HepG2 (cell line): ENCODE measurements around the gene CDHR1. TPM values are rescaled to one million over a fixed set of nuclear protein-coding genes. Genes with fewer than 3 reads are reported as not detected.

ENCODE experiments used
- ATAC-seq: fragments of 200-7000 bp; cut with Tn5 transposase; 3 replicates; pipeline ENCODE4 v1.9.1; 2020; ENCODE audit warnings: mild to moderate bottlenecking, moderate library complexity
- BruUV-seq: library from RNA; stranded (reverse); fragments of 400-500 nt; replicated peaks from 2 replicates; lab custom pipeline; 2021; lab: Mats Ljungman, UMichigan
- CTCF ChIA-PET: fragments of 300-600 bp; formaldehyde crosslinking; extraction: SDS; loops from one replicate; lab custom pipeline; 2021; ENCODE audit warnings: low total read pairs, inconsistent platforms, low intra/inter-chr PET ratio; lab: Yijun Ruan, JAX
- POLR2A ChIA-PET: fragments of 350-600 bp; sonication (Branson Sonifier 250); formaldehyde crosslinking; loops from one replicate; lab custom pipeline; 2020; ENCODE audit warnings: antibody characterized with exemption, inconsistent platforms; lab: Yijun Ruan, JAX
- DNase-seq: peaks from one replicate; pipeline ENCODE4 v3.0.0-alpha.2; 2015; ENCODE audit warnings: low spot score
- FAIRE-seq: peaks from 3 replicates; lab custom pipeline; 2011; peaks lifted over from hg19 to GRCh38; lab: Jason Lieb, UNC
- H2AFZ ChIP-seq: one replicate; pipeline ENCODE4 v1.6.1; 2011; ENCODE audit warnings: low read length, inconsistent platforms
- H3K27ac ChIP-seq: fragments of 300-600 bp; 3 replicates; pipeline ENCODE4 v1.8.0; 2011; ENCODE audit warnings: mixed run types, mild to moderate bottlenecking, mixed read lengths, low read length, inconsistent platforms; ENCODE audit not compliant: insufficient read depth; ENCODE audit errors: extremely low read length
- H3K27me3 ChIP-seq, 2 experiments: fragments of 200-600 bp in 1 of 2; 2 replicates in 1 of 2; 3 replicates in 1 of 2; pipeline versions ENCODE4 v1.6.0 to v1.8.0; 2011; ENCODE audit warnings: low read length in 2 of 2, mild to moderate bottlenecking in 2 of 2, moderate library complexity in 2 of 2, inconsistent platforms in 1 of 2; ENCODE audit not compliant: insufficient read depth in 2 of 2, control insufficient read depth in 1 of 2
- H3K36me3 ChIP-seq, 2 experiments: fragments of 200-600 bp in 1 of 2; replicated peaks in 1 of 2; 2 replicates in 1 of 2; 3 replicates in 1 of 2; pipeline versions ENCODE4 v1.5.1 to v1.8.0; 2011; ENCODE audit warnings: low read length in 2 of 2, inconsistent platforms in 1 of 2; ENCODE audit not compliant: insufficient read depth in 2 of 2, control insufficient read depth in 1 of 2
- H3K4me1 ChIP-seq: 2 replicates; pipeline ENCODE4 v1.5.1; 2012; ENCODE audit warnings: low read length, inconsistent platforms; ENCODE audit not compliant: insufficient read depth
- H3K4me2 ChIP-seq: 2 replicates; pipeline ENCODE4 v1.6.0; 2011; ENCODE audit warnings: low read depth, low read length, inconsistent platforms
- H3K4me3 ChIP-seq, 3 experiments: fragments of 200-600 bp in 1 of 3; sonication (generic), shearing (Covaris generic) in 1 of 3; replicated peaks in 1 of 3; 2 replicates each; pipeline ENCODE4 v1.5.1; 2011 to 2016; ENCODE audit warnings: low read length in 3 of 3, inconsistent platforms in 2 of 3, low read depth in 2 of 3, mild to moderate bottlenecking in 2 of 3, control low read depth in 1 of 3, mixed read lengths in 1 of 3; ENCODE audit not compliant: insufficient read depth in 1 of 3
- H3K79me2 ChIP-seq: one replicate; pipeline ENCODE4 v1.6.1; 2011; ENCODE audit warnings: low read length, inconsistent platforms; ENCODE audit not compliant: insufficient read depth
- H3K9ac ChIP-seq: 2 replicates; pipeline ENCODE4 v1.6.0; 2011; ENCODE audit warnings: mild to moderate bottlenecking, low read depth, low read length, inconsistent platforms; ENCODE audit not compliant: insufficient read depth
- H3K9me3 ChIP-seq: 2 replicates; pipeline ENCODE4 v1.5.1; 2012; ENCODE audit warnings: mild to moderate bottlenecking, low read length
- H4K20me1 ChIP-seq: 2 replicates; pipeline ENCODE4 v1.6.0; 2011; ENCODE audit warnings: inconsistent platforms, mild to moderate bottlenecking, low read length, moderate library complexity; ENCODE audit not compliant: insufficient read depth
- CBX2 ChIP-seq, 2 experiments: fragments of 200-600 bp in 1 of 2; sonication (generic); formaldehyde crosslinking in 1 of 2; IDR thresholded peaks; 2 replicates each; pipeline versions ENCODE4 v1.7.0 to v1.8.1; 2018 to 2022; ENCODE audit warnings: low read depth in 2 of 2, low read length in 1 of 2, mild to moderate bottlenecking in 1 of 2, missing genetic modification reagents in 1 of 2
- CCDC6 ChIP-seq: sonication (generic); formaldehyde crosslinking; IDR thresholded peaks from 2 replicates; pipeline ENCODE4 v1.8.1; 2022; ENCODE audit warnings: mild to moderate bottlenecking, missing genetic modification reagents, moderate library complexity
- FIP1L1 ChIP-seq: fragments of 200-400 bp; formaldehyde crosslinking; IDR thresholded peaks from 2 replicates; pipeline ENCODE4 v1.6.1; 2018; ENCODE audit warnings: low read depth, mild to moderate bottlenecking, low read length, moderate library complexity, borderline replicate concordance; ENCODE audit not compliant: insufficient read depth
- HIC2 ChIP-seq: sonication (generic); formaldehyde crosslinking; IDR thresholded peaks from 2 replicates; pipeline ENCODE4 v1.9.0; 2022; ENCODE audit warnings: low read depth, missing genetic modification reagents
- HNRNPH1 ChIP-seq: fragments of 200-400 bp; formaldehyde crosslinking; optimal IDR thresholded peaks from 2 replicates; pipeline ENCODE3; 2017; ENCODE audit warnings: mild to moderate bottlenecking, low read depth, low read length
- IKZF4 ChIP-seq: sonication (generic); formaldehyde crosslinking; IDR thresholded peaks from 2 replicates; pipeline ENCODE4 v1.5.1; 2020; ENCODE audit warnings: borderline replicate concordance, mild to moderate bottlenecking, low read depth, missing genetic modification reagents; ENCODE audit errors: not compliant biosample characterization
- MBD4 ChIP-seq: IDR thresholded peaks from 2 replicates; pipeline ENCODE4 v1.6.1; 2012; ENCODE audit warnings: low read length, inconsistent platforms, borderline replicate concordance
- NFYB ChIP-seq: sonication (generic); formaldehyde crosslinking; IDR thresholded peaks from 2 replicates; pipeline ENCODE4 v1.4.0; 2020; ENCODE audit warnings: missing genetic modification reagents
- PRMT3 ChIP-seq: sonication (generic); formaldehyde crosslinking; IDR thresholded peaks from 2 replicates; pipeline ENCODE4 v1.8.1; 2022; ENCODE audit warnings: low read depth, mild to moderate bottlenecking, moderate library complexity, missing genetic modification reagents, borderline replicate concordance
- ZBTB2 ChIP-seq: sonication (generic); formaldehyde crosslinking; IDR thresholded peaks from 2 replicates; pipeline ENCODE4 v1.8.0; 2022; ENCODE audit warnings: low read depth, missing genetic modification reagents
- ZFP41 ChIP-seq: sonication (generic); formaldehyde crosslinking; IDR thresholded peaks from 2 replicates; pipeline ENCODE4 v1.4.0; 2020; ENCODE audit warnings: mild to moderate bottlenecking, missing genetic modification reagents, borderline replicate concordance
- ZNF354B ChIP-seq: sonication (generic); formaldehyde crosslinking; IDR thresholded peaks from 2 replicates; pipeline ENCODE4 v1.8.0; 2022; ENCODE audit warnings: mild to moderate bottlenecking, missing genetic modification reagents
- ZNF567 ChIP-seq: sonication (generic); formaldehyde crosslinking; IDR thresholded peaks from 2 replicates; pipeline ENCODE4 v1.8.1; 2023; ENCODE audit warnings: mild to moderate bottlenecking, missing genetic modification reagents, borderline replicate concordance
- ZSCAN30 ChIP-seq: sonication (generic); formaldehyde crosslinking; IDR thresholded peaks from 2 replicates; pipeline ENCODE4 v1.5.0; 2020; ENCODE audit warnings: mild to moderate bottlenecking, missing genetic modification reagents
- ZSCAN9 ChIP-seq: IDR thresholded peaks from 2 replicates; pipeline ENCODE4 v1.6.1; 2016; ENCODE audit warnings: borderline replicate concordance
- WGBS: methylation state at CpG from one replicate; pipeline ENCODE4 v1.1.6; 2017; ENCODE audit warnings: low lambda C conversion rate; 5-methylcytosine and 5-hydroxymethylcytosine counted together
- in situ Hi-C: cut with HindIII; loops from 2 replicates; pipeline ENCODE4 v1.10.0; 2017; ENCODE audit warnings: low pct_unique_long_range_greater_than_20kb; ENCODE audit not compliant: extremely low pct_ligation_motif_present
- intact Hi-C: fragments of 100-400 bp; cut with micrococcal nuclease; formaldehyde crosslinking; loops from one replicate; pipeline ENCODE4 v1.10.0; 2022; ENCODE audit not compliant: unreplicated experiment
- polyA plus RNA-seq, 8 experiments: library from polyadenylated mRNA; depleted of rRNA in 3 of 8; stranded (reverse) in 7 of 8; unstranded in 1 of 8; fragments of >200 nt; fragmentation: Illumina TruSeq in 4 of 8; extraction: Trizol in 4 of 8; gene quantifications; 2 replicates each; pipeline versions ENCODE4 v1.2.1 to v1.2.3, GENCODE V29; 2011 to 2016; ENCODE audit warnings: low read depth in 4 of 8, missing spikeins in 1 of 8, mixed read lengths in 1 of 8; ENCODE audit not compliant: insufficient read depth in 1 of 8
- total RNA-seq, 5 experiments: library from RNA; depleted of rRNA; stranded (reverse); fragments of >200 nt; fragmentation: Illumina TruSeq; extraction: Trizol; gene quantifications; 2 replicates each; pipeline ENCODE4 v1.2.3, GENCODE V29; 2016; ENCODE audit warnings: low read depth in 1 of 5

CDHR1 gene
- total and polyA plus RNA-seq, 2 of the 13 experiments (the other 11 are each of a cell fraction or from before 2014, with no cell fraction given): 0.04 to 0.09 TPM

- TF ChIP-seq IKZF4 (CRISPR knock-in tag) (no peak), HIC2 (CRISPR knock-in tag) (no peak), CCDC6 (CRISPR knock-in tag) (no peak), HNRNPH1 (no peak), ZNF354B (no peak), ZNF567 (CRISPR knock-in tag) (no peak), ZSCAN9 (CRISPR knock-in tag) (no peak), ZFP41 (CRISPR knock-in tag) (no peak), NFYB (CRISPR knock-in tag) (no peak), ZSCAN30 (CRISPR knock-in tag) (no peak), MBD4 (no peak), CBX2 (IDR thresholded peaks at IDR 0.05; ENCODE audit: low read depth, low read length) (no peak), CBX2 (CRISPR knock-in tag; IDR thresholded peaks at IDR 0.05; ENCODE audit: low read depth) (no peak), FIP1L1 (no peak), ZBTB2 (no peak), PRMT3 (no peak)
- in situ Hi-C loops (no loop called here), intact Hi-C loops (no loop called here)
- POLR2A ChIA-PET: no interaction called here
- H3K36me3 ChIP-seq: no peaks in the 10 kb centered on the region
- H3K79me2 ChIP-seq: no peaks in the 10 kb centered on the region
- H3K27me3 ChIP-seq: no peaks in the 10 kb centered on the region; a peak in 1 of 5 replicates
- no peaks in the 10 kb centered on the region for H3K9me3 ChIP-seq
- H3K9ac ChIP-seq: no peak overlapping the region
- CTCF ChIA-PET: no interaction called here
- H3K4me3 ChIP-seq: no peak overlapping the region
- H2AFZ ChIP-seq: no peak overlapping the region
- H4K20me1 ChIP-seq: no peaks in the 10 kb centered on the region
- BruUV-seq: no TSS peak
- ATAC-seq (no peak), DNase-seq (no peak), FAIRE-seq (no peak)
- H3K27ac ChIP-seq: no peak overlapping the region
- H3K4me1 ChIP-seq: no peaks in the 10 kb centered on the region
- WGBS: 27% methylated on average over 11 of the region's 11 CpGs
- H3K4me2 ChIP-seq: no peak overlapping the region
These were observed 18.7 kb downstream of the CDHR1 start for GRCh38 chr10:84213076-84213475.
